Subcutaneous adipose tissue (tissue), 4 donors: Measurements from ENCODE around the gene RTBDN. TPM values are rescaled to one million over a fixed set of nuclear protein-coding genes. Genes with fewer than 3 reads are reported as not detected.

Source experiments
- CTCF ChIP-seq: fragments of 450-650 bp; IDR thresholded peaks from one replicate; pipeline ENCODE4 v1.5.1; 2016; ENCODE audit warnings: low read depth, mild to moderate bottlenecking, control low read depth, antibody characterized with exemption, moderate library complexity
- total RNA-seq, 4 donors: library from RNA; depleted of rRNA; stranded (reverse); fragments of >200 nt; gene quantifications; one replicate each; pipeline ENCODE4 v1.1.0, GENCODE V29; 2016

The RTBDN gene
- total RNA-seq, 4 donors from 2014 or later, result not detected

GRCh38 chr19:12783291-12783848, 51.0 kb downstream of the RTBDN start:
- no peak for TF ChIP-seq CTCF

GRCh38 chr19:12782424-12783290, 51.7 kb downstream of the RTBDN start:
- TF ChIP-seq CTCF, result no peak

GRCh38 chr19:12782174-12782423, 52.3 kb downstream of the RTBDN start:
- no peak for TF ChIP-seq CTCF

- no peak for TF ChIP-seq CTCF
Measured at GRCh38 chr19:12779162-12779993, 55.0 kb downstream of the RTBDN start.

GRCh38 chr19:12778905-12779161, 55.5 kb downstream of the RTBDN start:
- TF ChIP-seq CTCF, result no peak

- TF ChIP-seq CTCF, result no peak
Measured at GRCh38 chr19:12778017-12778904, 56.1 kb downstream of the RTBDN start.
